Prostate gland (tissue), 2 donors: ENCODE measurements around the gene LRRC8E.

Source experiments
- CTCF ChIP-seq, 4 experiments: fragments of 200-600 bp in 2 of 4; fragments of 450-650 bp in 2 of 4; sonication (generic) in 2 of 4; IDR thresholded peaks; 1 replicate in 3 of 4; 2 replicates in 1 of 4; pipeline ENCODE4 v1.5.1; 2016 to 2019; ENCODE audit warnings: antibody characterized with exemption in 4 of 4, mild to moderate bottlenecking in 2 of 4, moderate library complexity in 2 of 4
- POLR2A ChIP-seq: fragments of 450-650 bp; IDR thresholded peaks from one replicate; pipeline ENCODE4 v1.6.1; 2016; ENCODE audit warnings: antibody characterized with exemption, mild to moderate bottlenecking
- POLR2AphosphoS5 ChIP-seq: sonication (generic); formaldehyde crosslinking; IDR thresholded peaks from one replicate; pipeline ENCODE4 v1.6.1; 2017; ENCODE audit warnings: antibody characterized with exemption

- no peak for TF ChIP-seq CTCF (IDR thresholded peaks at IDR 0.05)
- TF ChIP-seq POLR2A, result no peak
- TF ChIP-seq POLR2AphosphoS5, result no peak
These were observed 9.1 kb upstream of the LRRC8E start for GRCh38 chr19:7879111-7879807.
